B cell (primary cell): ENCODE data around the gene TRMT10B.

Experiments used
- EZH2 ChIP-seq: IDR thresholded peaks from 2 replicates; pipeline ENCODE4 v1.6.1; 2012; ENCODE audit warnings: borderline replicate concordance, low read depth, mild to moderate bottlenecking, moderate library complexity, low read length; ENCODE audit not compliant: insufficient read depth, poor library complexity, severe bottlenecking
- TF ChIP-seq, protein P1 (sequence below): fragments of 200-600 bp; IDR thresholded peaks from one replicate; pipeline ENCODE4 v1.8.0; 2022; ENCODE audit warnings: antibody characterized with exemption, mild to moderate bottlenecking

DNA sequence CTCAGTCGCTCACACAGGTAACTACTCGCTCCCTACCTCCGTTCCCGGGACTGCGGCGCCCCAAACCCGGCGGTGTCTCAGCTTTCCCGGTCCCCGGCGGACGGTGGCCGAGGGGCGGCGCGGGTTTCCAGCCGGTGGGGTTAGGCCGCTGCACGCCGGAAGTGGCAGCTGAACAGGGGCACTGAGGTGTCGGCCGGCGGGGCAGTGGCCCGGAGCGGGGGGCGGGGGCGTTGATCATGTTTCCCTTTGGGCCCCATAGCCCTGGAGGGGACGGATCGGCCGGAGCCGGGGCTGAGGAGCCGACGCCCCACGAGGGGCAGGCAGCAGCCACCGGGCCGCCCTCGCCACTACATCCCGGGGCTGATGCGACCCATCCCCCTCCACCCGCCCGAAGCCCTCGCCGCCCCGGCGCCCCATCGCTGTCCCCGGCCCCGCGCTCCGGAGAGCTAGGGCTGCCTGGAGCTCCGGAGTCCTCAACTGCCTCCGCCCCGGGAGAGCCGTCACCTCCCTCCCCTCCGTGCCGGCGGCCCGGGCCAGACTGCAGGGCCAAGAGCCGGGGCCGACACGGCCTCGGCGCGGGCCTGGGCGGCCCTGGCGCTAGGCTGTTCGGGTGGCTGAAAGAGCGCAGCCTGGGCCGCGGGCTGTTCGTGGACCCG, 47.2 kb downstream of the TRMT10B start, which contains the start of gene DCAF10:
- TF ChIP-seq, protein P1, sequence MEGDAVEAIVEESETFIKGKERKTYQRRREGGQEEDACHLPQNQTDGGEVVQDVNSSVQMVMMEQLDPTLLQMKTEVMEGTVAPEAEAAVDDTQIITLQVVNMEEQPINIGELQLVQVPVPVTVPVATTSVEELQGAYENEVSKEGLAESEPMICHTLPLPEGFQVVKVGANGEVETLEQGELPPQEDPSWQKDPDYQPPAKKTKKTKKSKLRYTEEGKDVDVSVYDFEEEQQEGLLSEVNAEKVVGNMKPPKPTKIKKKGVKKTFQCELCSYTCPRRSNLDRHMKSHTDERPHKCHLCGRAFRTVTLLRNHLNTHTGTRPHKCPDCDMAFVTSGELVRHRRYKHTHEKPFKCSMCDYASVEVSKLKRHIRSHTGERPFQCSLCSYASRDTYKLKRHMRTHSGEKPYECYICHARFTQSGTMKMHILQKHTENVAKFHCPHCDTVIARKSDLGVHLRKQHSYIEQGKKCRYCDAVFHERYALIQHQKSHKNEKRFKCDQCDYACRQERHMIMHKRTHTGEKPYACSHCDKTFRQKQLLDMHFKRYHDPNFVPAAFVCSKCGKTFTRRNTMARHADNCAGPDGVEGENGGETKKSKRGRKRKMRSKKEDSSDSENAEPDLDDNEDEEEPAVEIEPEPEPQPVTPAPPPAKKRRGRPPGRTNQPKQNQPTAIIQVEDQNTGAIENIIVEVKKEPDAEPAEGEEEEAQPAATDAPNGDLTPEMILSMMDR: no peak
- TF ChIP-seq EZH2: no peak
